HEK293 (cell line): ENCODE results near the gene ABLIM3.

ENCODE experiments used
- BCL11A ChIP-seq: fragments of 450-650 bp; formaldehyde crosslinking; IDR thresholded peaks from 2 replicates; pipeline ENCODE4 v1.5.1; 2016; ENCODE audit warnings: low read depth, missing biosample characterization, missing genetic modification characterization
- BCL11B ChIP-seq: fragments of 450-650 bp; formaldehyde crosslinking; IDR thresholded peaks from 2 replicates; pipeline ENCODE4 v1.5.1; 2016; ENCODE audit warnings: low read depth, missing biosample characterization, missing genetic modification characterization
- CTCF ChIP-seq: fragments of 450-650 bp; formaldehyde crosslinking; IDR thresholded peaks from 2 replicates; pipeline ENCODE4 v1.5.1; 2016; ENCODE audit warnings: missing biosample characterization, missing genetic modification characterization
- KLF7 ChIP-seq: fragments of 450-650 bp; formaldehyde crosslinking; IDR thresholded peaks from 2 replicates; pipeline ENCODE4 v1.5.1; 2016; ENCODE audit warnings: missing biosample characterization, missing genetic modification characterization, borderline replicate concordance
- KLF8 ChIP-seq: fragments of 450-650 bp; formaldehyde crosslinking; IDR thresholded peaks from 2 replicates; pipeline ENCODE4 v1.5.1; 2016; ENCODE audit warnings: missing biosample characterization, missing genetic modification characterization
- KLF9 ChIP-seq: fragments of 450-650 bp; formaldehyde crosslinking; IDR thresholded peaks from 2 replicates; pipeline ENCODE4 v1.5.1; 2016; ENCODE audit warnings: missing biosample characterization, missing genetic modification characterization, low read depth
- MYNN ChIP-seq: fragments of 450-650 bp; formaldehyde crosslinking; IDR thresholded peaks from 2 replicates; pipeline ENCODE4 v1.5.1; 2016; ENCODE audit warnings: missing biosample characterization, missing genetic modification characterization, borderline replicate concordance
- OSR2 ChIP-seq: fragments of 450-650 bp; formaldehyde crosslinking; IDR thresholded peaks from 2 replicates; pipeline ENCODE4 v1.5.1; 2016; ENCODE audit warnings: missing biosample characterization, missing genetic modification characterization
- SP2 ChIP-seq: fragments of 450-650 bp; formaldehyde crosslinking; IDR thresholded peaks from 2 replicates; pipeline ENCODE4 v1.5.1; 2016; ENCODE audit warnings: missing biosample characterization, missing genetic modification characterization
- TCF7L2 ChIP-seq: IDR thresholded peaks from 2 replicates; pipeline ENCODE4 v1.6.1; 2011; ENCODE audit warnings: low read depth, mild to moderate bottlenecking, inconsistent platforms, low read length, moderate library complexity, borderline replicate concordance
- TRIM28 ChIP-seq: IDR thresholded peaks from 2 replicates; pipeline ENCODE4 v1.6.1; 2011; ENCODE audit warnings: low read length, control low read depth, borderline replicate concordance
- ZBTB17 ChIP-seq: fragments of 450-650 bp; formaldehyde crosslinking; IDR thresholded peaks from 2 replicates; pipeline ENCODE4 v1.5.1; 2016; ENCODE audit warnings: missing biosample characterization, missing genetic modification characterization
- ZBTB44 ChIP-seq: fragments of 450-650 bp; IDR thresholded peaks from 2 replicates; pipeline ENCODE4 v1.5.1; 2018; ENCODE audit warnings: missing biosample characterization, mild to moderate bottlenecking, missing genetic modification characterization
- ZNF133 ChIP-seq: fragments of 450-650 bp; formaldehyde crosslinking; IDR thresholded peaks from 2 replicates; pipeline ENCODE4 v1.5.1; 2016; ENCODE audit warnings: missing biosample characterization, missing genetic modification characterization
- ZNF18 ChIP-seq: fragments of 450-650 bp; formaldehyde crosslinking; IDR thresholded peaks from 2 replicates; pipeline ENCODE4 v1.5.1; 2016; ENCODE audit warnings: missing biosample characterization, missing genetic modification characterization
- ZNF184 ChIP-seq: fragments of 450-650 bp; IDR thresholded peaks from 2 replicates; pipeline ENCODE4 v1.5.1; 2018; ENCODE audit warnings: missing biosample characterization, mild to moderate bottlenecking, missing genetic modification characterization
- ZNF221 ChIP-seq: fragments of 450-650 bp; formaldehyde crosslinking; IDR thresholded peaks from 2 replicates; pipeline ENCODE4 v1.5.1; 2017; ENCODE audit warnings: missing biosample characterization, missing genetic modification characterization, borderline replicate concordance
- ZNF292 ChIP-seq: fragments of 450-650 bp; formaldehyde crosslinking; IDR thresholded peaks from 2 replicates; pipeline ENCODE4 v1.5.1; 2016; ENCODE audit warnings: low read depth, missing biosample characterization, missing genetic modification characterization, borderline replicate concordance
- ZNF302 ChIP-seq: fragments of 450-650 bp; formaldehyde crosslinking; IDR thresholded peaks from 2 replicates; pipeline ENCODE4 v1.5.1; 2016; ENCODE audit warnings: missing biosample characterization, missing genetic modification characterization, low read depth
- ZNF324 ChIP-seq: fragments of 450-650 bp; formaldehyde crosslinking; IDR thresholded peaks from 2 replicates; pipeline ENCODE4 v1.5.1; 2016; ENCODE audit warnings: missing biosample characterization, missing genetic modification characterization
- ZNF350 ChIP-seq: fragments of 450-650 bp; formaldehyde crosslinking; IDR thresholded peaks from 2 replicates; pipeline ENCODE4 v1.5.0; 2017; ENCODE audit warnings: missing biosample characterization, mild to moderate bottlenecking, missing genetic modification characterization
- ZNF366 ChIP-seq: fragments of 450-650 bp; formaldehyde crosslinking; conservative IDR thresholded peaks from 2 replicates; pipeline ENCODE4 v1.5.1; 2016; ENCODE audit warnings: missing biosample characterization, missing genetic modification characterization
- ZNF473 ChIP-seq: fragments of 450-650 bp; formaldehyde crosslinking; IDR thresholded peaks from 2 replicates; pipeline ENCODE4 v1.5.1; 2017; ENCODE audit warnings: missing biosample characterization, missing genetic modification characterization
- ZNF544 ChIP-seq: fragments of 450-650 bp; formaldehyde crosslinking; IDR thresholded peaks from 2 replicates; pipeline ENCODE4 v1.5.0; 2017; ENCODE audit warnings: missing biosample characterization, missing genetic modification characterization
- ZNF548 ChIP-seq: fragments of 450-650 bp; formaldehyde crosslinking; IDR thresholded peaks from 2 replicates; pipeline ENCODE4 v1.5.1; 2016; ENCODE audit warnings: missing biosample characterization, missing genetic modification characterization
- ZNF560 ChIP-seq: fragments of 450-650 bp; formaldehyde crosslinking; IDR thresholded peaks from 2 replicates; pipeline ENCODE4 v1.5.1; 2017; ENCODE audit warnings: missing biosample characterization, missing genetic modification characterization, borderline replicate concordance
- ZNF600 ChIP-seq: fragments of 450-650 bp; formaldehyde crosslinking; IDR thresholded peaks from 2 replicates; pipeline ENCODE4 v1.5.1; 2016; ENCODE audit warnings: missing biosample characterization, missing genetic modification characterization
- ZNF626 ChIP-seq: fragments of 450-650 bp; sonication (Bioruptor Pico); formaldehyde crosslinking; IDR thresholded peaks from 2 replicates; pipeline ENCODE4 v1.5.1; 2018; ENCODE audit warnings: missing biosample characterization, missing genetic modification characterization, inconsistent platforms
- ZNF677 ChIP-seq: fragments of 450-650 bp; IDR thresholded peaks from 2 replicates; pipeline ENCODE4 v1.5.0; 2018; ENCODE audit warnings: missing biosample characterization, mild to moderate bottlenecking, missing genetic modification characterization, moderate library complexity
- ZNF776 ChIP-seq: fragments of 450-650 bp; formaldehyde crosslinking; IDR thresholded peaks from 2 replicates; pipeline ENCODE4 v1.5.0; 2017; ENCODE audit warnings: missing biosample characterization, missing genetic modification characterization, borderline replicate concordance
- ZNF791 ChIP-seq: fragments of 450-650 bp; formaldehyde crosslinking; IDR thresholded peaks from 2 replicates; pipeline ENCODE4 v1.5.1; 2016; ENCODE audit warnings: missing biosample characterization, missing genetic modification characterization
- ZSCAN30 ChIP-seq: fragments of 450-650 bp; IDR thresholded peaks from 2 replicates; pipeline ENCODE4 v1.5.1; 2018; ENCODE audit warnings: missing biosample characterization, mild to moderate bottlenecking, missing genetic modification characterization, moderate library complexity
- TF ChIP-seq, protein P1 (sequence below): fragments of 450-650 bp; formaldehyde crosslinking; IDR thresholded peaks from 2 replicates; pipeline ENCODE4 v1.5.1; 2016; ENCODE audit warnings: missing biosample characterization, missing genetic modification characterization
- TF ChIP-seq, protein P2 (sequence below): fragments of 450-650 bp; formaldehyde crosslinking; IDR thresholded peaks from 2 replicates; pipeline ENCODE4 v1.5.1; 2016; ENCODE audit warnings: missing biosample characterization, missing genetic modification characterization

Gene ABLIM3

DNA sequence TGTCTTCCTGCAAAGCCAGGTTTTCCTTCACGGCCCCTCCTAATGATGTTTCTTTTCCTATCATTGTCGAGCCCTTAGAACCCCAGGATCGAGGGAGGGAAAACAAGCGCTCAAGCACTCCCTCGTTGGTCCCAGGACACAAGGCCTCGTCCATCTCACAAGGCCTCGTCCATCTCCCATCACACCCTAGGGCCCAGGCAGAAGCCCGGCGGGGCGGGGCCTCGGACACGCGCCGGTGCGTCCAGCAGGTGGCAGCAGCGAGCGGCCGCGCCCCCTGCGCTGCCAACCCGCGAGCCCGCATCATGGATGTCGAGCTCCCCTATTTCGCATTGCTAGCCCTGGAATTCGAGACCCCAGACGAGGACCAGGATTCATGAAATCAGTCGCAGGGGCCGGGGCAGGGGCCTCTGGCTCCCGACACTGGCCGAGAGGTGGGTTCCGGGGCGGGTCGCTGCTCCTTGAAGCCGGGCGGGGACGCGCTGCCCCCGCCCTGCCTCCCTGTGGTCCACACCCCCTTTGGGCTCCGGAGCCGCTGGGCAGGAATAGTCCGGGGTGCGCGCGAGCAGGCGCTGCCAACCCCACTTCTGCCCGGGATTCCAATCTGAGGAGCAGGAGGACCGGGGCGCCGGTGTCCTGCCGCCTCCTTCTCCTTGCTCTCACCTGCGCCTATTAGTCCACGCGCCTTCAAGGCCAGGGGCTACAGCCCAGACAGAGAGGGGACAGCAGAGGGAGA is at the start of gene ABLIM3 (continued):
- no peak for TF ChIP-seq ZNF677 (tag by site-specific recombination)
- TF ChIP-seq, protein P1, sequence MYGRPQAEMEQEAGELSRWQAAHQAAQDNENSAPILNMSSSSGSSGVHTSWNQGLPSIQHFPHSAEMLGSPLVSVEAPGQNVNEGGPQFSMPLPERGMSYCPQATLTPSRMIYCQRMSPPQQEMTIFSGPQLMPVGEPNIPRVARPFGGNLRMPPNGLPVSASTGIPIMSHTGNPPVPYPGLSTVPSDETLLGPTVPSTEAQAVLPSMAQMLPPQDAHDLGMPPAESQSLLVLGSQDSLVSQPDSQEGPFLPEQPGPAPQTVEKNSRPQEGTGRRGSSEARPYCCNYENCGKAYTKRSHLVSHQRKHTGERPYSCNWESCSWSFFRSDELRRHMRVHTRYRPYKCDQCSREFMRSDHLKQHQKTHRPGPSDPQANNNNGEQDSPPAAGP (tag by site-specific recombination): peak; percentile 57; the same call in 1 of the 2 replicates
- no peak for TF ChIP-seq ZNF221
- no peak for TF ChIP-seq ZNF473 (tag by site-specific recombination)
- TF ChIP-seq SP2 (tag by site-specific recombination): peak; percentile 47; the same call in 1 of the 2 replicates
- peak; percentile 69 for TF ChIP-seq ZNF600 (tag by site-specific recombination)
- TF ChIP-seq ZSCAN30 (tag by site-specific recombination): no peak
- TF ChIP-seq BCL11A: no peak
- peak; percentile 39; the same call in 1 of the 2 replicates for TF ChIP-seq ZBTB17 (tag by site-specific recombination)
- no peak for TF ChIP-seq ZNF292 (tag by site-specific recombination)
- no peak for TF ChIP-seq ZNF302
- no peak for TF ChIP-seq OSR2
- no peak for TF ChIP-seq ZNF133 (tag by site-specific recombination)
- TF ChIP-seq ZNF544 (tag by site-specific recombination): no peak
- no peak for TF ChIP-seq ZNF350 (tag by site-specific recombination)
- TF ChIP-seq ZNF366 (tag by site-specific recombination): no peak
- no peak for TF ChIP-seq MYNN (tag by site-specific recombination)
- TF ChIP-seq, protein P2, sequence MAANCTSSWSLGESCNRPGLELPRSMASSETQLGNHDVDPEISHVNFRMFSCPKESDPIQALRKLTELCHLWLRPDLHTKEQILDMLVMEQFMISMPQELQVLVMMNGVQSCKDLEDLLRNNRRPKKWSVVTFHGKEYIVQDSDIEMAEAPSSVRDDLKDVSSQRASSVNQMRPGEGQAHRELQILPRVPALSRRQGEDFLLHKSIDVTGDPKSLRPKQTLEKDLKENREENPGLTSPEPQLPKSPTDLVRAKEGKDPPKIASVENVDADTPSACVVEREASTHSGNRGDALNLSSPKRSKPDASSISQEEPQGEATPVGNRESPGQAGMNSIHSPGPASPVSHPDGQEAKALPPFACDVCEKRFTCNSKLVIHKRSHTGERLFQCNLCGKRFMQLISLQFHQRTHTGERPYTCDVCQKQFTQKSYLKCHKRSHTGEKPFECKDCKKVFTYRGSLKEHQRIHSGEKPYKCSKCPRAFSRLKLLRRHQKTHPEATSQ: no peak
- TF ChIP-seq ZNF791 (tag by site-specific recombination): no peak
- no peak for TF ChIP-seq ZNF18 (tag by site-specific recombination)
- no peak for TF ChIP-seq TCF7L2
- TF ChIP-seq ZBTB44 (tag by site-specific recombination): 0 out of 2 replicates have a peak, but pooled peaks have one; percentile 15
- no peak for TF ChIP-seq BCL11B
- TF ChIP-seq ZNF548 (tag by site-specific recombination): no peak
- TF ChIP-seq KLF8 (tag by site-specific recombination): peak; percentile 54; the same call in 1 of the 2 replicates
- no peak for TF ChIP-seq KLF7 (tag by site-specific recombination)
- TF ChIP-seq ZNF560 (tag by site-specific recombination): no peak
- TF ChIP-seq ZNF626 (tag by site-specific recombination): no peak
- TF ChIP-seq ZNF184 (tag by site-specific recombination): no peak
- TF ChIP-seq KLF9: peak; percentile 94
- TF ChIP-seq TRIM28: no peak
- TF ChIP-seq CTCF (tag by site-specific recombination): peak; percentile 87
- TF ChIP-seq ZNF324 (tag by site-specific recombination): 0 out of 2 replicates have a peak, but pooled peaks have one; percentile 26
- no peak for TF ChIP-seq ZNF776 (tag by site-specific recombination)
